ENCODE results near the gene SARDH.

DNA sequence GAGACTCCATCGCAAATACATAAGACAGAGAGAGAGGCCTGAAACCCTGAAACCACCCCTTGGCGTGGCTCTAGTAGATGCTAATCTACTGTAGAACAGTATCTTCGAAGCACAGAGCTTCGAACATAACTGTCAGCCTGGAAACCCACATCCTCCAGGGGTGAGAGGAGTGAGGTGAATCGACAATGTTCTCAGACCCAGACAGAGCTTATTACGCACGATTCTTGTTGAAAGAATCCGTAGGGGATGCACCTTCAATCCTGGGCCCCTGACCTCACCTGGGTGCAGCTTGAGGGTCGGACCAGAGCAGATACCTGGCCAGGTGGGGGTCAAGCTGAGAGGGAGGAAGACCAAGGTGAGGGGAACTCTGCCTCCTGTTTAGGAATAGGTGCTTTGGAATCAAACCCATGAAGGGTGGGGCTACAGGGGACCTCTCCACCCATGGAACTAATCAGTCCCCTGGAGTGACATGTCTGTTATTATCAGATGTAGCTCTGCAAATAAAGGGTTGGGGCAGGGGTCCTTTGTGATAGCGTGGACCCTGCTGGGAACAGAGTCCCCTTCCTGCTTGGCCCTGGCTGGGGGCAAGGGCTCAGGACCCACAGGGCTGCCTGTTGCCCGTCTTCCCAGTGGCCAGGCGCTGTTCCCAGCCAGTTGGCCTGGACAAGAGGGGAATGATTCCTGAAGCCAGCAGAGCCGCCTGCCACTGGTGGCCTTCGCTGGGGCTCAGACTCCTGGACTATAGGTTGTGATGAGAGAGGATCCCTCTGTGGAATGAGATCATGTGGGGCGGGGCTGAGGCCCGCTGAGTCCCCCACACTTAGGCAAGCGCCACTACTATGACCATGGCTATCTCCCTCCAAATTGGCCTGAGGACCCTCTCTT, 60.8 kb downstream of the SARDH start:
- no peak for TF ChIP-seq FOS (IDR thresholded peaks at IDR 0.05; ENCODE audit: borderline replicate concordance, insufficient read depth, low read length)
- no peak for TF ChIP-seq JUN (IDR thresholded peaks at IDR 0.05; ENCODE audit: borderline replicate concordance, insufficient read depth, insufficient read length, low read depth)
- TF ChIP-seq EZH2 (IDR thresholded peaks at IDR 0.05; ENCODE audit: borderline replicate concordance, low read depth, low read length, severe bottlenecking), result no peak
- no peak for TF ChIP-seq CTCF (IDR thresholded peaks at IDR 0.05; ENCODE audit: extremely low read depth in 1 of 2, insufficient read depth in 1 of 2, low read depth in 1 of 2, low read length in 2 of 2)
